Adrenal gland (tissue), 12 donors: ENCODE measurements around the gene DAZAP1. TPM values are rescaled to one million over a fixed set of nuclear protein-coding genes. Genes with fewer than 3 reads are reported as not detected.
"Not testable (repeated sequence)": the region's sequence is repeated elsewhere in the genome, so short reads cannot be mapped to it uniquely, and the experiment has no call there.

Experiments used
- DNase-seq, 7 donors: peaks; one replicate each; pipeline ENCODE4 v3.0.0-alpha.2; 2019 to 2020
- H3K27ac ChIP-seq, 5 donors: fragments of 200-600 bp; sonication (generic) in 4 of 5; 1 replicate in 3 of 5; 2 replicates in 2 of 5; pipeline versions ENCODE4 v1.5.1 to v1.8.0; 2016 to 2020; ENCODE audit warnings: mild to moderate bottlenecking in 1 of 5
- H3K27me3 ChIP-seq: fragments of 200-600 bp; 2 replicates; pipeline ENCODE4 v1.8.0; 2021
- H3K36me3 ChIP-seq, 2 donors: fragments of 200-600 bp; replicated peaks in 1 of 2; 1 replicate in 1 of 2; 2 replicates in 1 of 2; pipeline versions ENCODE4 v1.5.1 to v1.8.0; 2018 to 2022
- H3K4me1 ChIP-seq, 2 donors: fragments of 200-600 bp; replicated peaks in 1 of 2; 1 replicate in 1 of 2; 2 replicates in 1 of 2; pipeline versions ENCODE4 v1.5.1 to v1.8.0; 2018 to 2021
- H3K4me3 ChIP-seq, 4 donors: fragments of 200-600 bp; sonication (generic) in 3 of 4; one replicate each; pipeline ENCODE4 v1.5.1; 2016 to 2018
- H3K9me3 ChIP-seq, 3 donors: fragments of 200-600 bp; sonication (generic) in 1 of 3; replicated peaks in 1 of 3; 1 replicate in 2 of 3; 2 replicates in 1 of 3; pipeline versions ENCODE4 v1.5.1 to v1.8.0; 2016 to 2021
- POLR2A ChIP-seq, 2 donors: fragments of 450-650 bp; IDR thresholded peaks; one replicate each; pipeline ENCODE4 v1.6.1; 2017; ENCODE audit warnings: antibody characterized with exemption in 2 of 2, mild to moderate bottlenecking in 2 of 2, moderate library complexity in 1 of 2
- WGBS, 4 donors: extraction: QIAGEN DNeasy Blood & Tissue Kit in 2 of 4; methylation state at CpG; one replicate each; pipeline versions ENCODE4 v1.1.5 to v1.1.7; 2013 to 2017; 5-methylcytosine and 5-hydroxymethylcytosine counted together
- intact Hi-C, 2 donors: fragments of 100-400 bp; cut with DNase I; formaldehyde crosslinking; loops; one replicate each; pipeline versions ENCODE4 v1.14.1 to v1.15.0; 2022 to 2023
- polyA plus RNA-seq, 3 donors: library from polyadenylated mRNA; stranded (reverse); fragments of 200-250 nt in 2 of 3; fragments of 350-450 nt in 1 of 3; fragmentation: Illumina TruSeq in 1 of 3; extraction: RNeasy Lipid Tissue Mini Kit (QIAGEN cat#74804) in 1 of 3; gene quantifications; one replicate each; pipeline ENCODE4 v1.2.3, GENCODE V29; 2013 to 2014
- total RNA-seq, 9 donors: library from RNA; depleted of rRNA in 4 of 9; stranded (reverse); fragments of >200 nt in 4 of 9; fragments of 120-200 nt in 1 of 9; fragmentation: NEBNext Ultra II Directional in 1 of 9; extraction: Animal tissue kit (Norgen Biotek cat#: 25700) in 1 of 9; gene quantifications; one replicate each; pipeline versions ENCODE4 v1.1.0 to v1.2.4, GENCODE V29; 2013 to 2023
- TF ChIP-seq, protein P1 (sequence below), 6 experiments: fragments of 450-650 bp in 4 of 6; fragments of 200-600 bp in 2 of 6; sonication (generic) in 1 of 6; IDR thresholded peaks; 1 replicate in 5 of 6; 2 replicates in 1 of 6; pipeline versions ENCODE4 v1.5.1 to v1.8.0; 2016 to 2021; ENCODE audit warnings: antibody characterized with exemption in 6 of 6, mild to moderate bottlenecking in 2 of 6, moderate library complexity in 1 of 6
- donor health status: healthy with polysubstance abuse.
- donor health status: Bipolar disorder and iron deficiency.
- donor health status: DM: yes; HTN: yes; CAD: no.
- donor health status: DM: no; HTN: no; CAD: no.
- donor health status: DM: no; HTN: no; CAD: no.
- donor health status: DM: yes; HTN: yes; CAD: no.

The DAZAP1 gene
- total and polyA plus RNA-seq, 12 donors = 11.5 to 117 (median 53.1) TPM

DNA sequence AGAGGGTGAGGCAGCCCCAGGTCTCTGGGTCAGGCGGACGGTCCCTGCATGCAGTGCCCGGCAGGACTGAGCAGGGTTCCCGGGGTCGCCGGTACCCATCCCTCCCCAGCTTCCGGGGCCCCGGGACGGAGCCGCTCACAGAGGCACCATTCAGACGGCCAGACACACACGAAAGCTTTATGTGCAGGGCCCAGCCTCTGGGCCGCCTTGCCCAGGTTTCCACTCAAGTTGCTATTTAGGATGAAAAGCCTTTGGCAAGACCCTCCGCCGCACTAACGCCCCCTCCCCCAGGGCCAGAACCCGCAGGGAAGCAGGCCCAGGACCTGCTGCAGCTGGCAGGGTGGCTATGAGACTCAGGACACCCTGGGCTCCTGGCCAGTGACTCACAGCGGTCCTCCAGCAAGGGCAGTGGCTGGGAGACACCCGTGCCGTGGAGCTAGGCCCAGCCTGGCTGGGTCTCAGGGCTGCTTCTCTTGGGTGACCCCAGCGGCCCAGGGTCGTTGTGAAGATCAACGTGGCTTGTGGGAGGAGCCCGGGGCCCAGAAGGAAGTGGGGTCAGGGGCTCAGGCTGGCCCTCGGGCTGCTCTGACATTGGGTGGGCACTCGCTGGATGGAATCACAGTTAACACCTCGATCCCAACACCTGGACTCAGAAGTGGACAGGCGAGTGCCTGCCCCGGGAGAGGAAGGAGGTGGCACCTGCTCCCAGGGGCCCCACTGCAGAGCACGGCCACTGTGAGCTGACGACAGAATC lies 66.8 kb downstream of the DAZAP1 start:
- TF ChIP-seq, protein P1, sequence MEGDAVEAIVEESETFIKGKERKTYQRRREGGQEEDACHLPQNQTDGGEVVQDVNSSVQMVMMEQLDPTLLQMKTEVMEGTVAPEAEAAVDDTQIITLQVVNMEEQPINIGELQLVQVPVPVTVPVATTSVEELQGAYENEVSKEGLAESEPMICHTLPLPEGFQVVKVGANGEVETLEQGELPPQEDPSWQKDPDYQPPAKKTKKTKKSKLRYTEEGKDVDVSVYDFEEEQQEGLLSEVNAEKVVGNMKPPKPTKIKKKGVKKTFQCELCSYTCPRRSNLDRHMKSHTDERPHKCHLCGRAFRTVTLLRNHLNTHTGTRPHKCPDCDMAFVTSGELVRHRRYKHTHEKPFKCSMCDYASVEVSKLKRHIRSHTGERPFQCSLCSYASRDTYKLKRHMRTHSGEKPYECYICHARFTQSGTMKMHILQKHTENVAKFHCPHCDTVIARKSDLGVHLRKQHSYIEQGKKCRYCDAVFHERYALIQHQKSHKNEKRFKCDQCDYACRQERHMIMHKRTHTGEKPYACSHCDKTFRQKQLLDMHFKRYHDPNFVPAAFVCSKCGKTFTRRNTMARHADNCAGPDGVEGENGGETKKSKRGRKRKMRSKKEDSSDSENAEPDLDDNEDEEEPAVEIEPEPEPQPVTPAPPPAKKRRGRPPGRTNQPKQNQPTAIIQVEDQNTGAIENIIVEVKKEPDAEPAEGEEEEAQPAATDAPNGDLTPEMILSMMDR (IDR thresholded peaks at IDR 0.05) = no peak
- no peak for TF ChIP-seq POLR2A (IDR thresholded peaks at IDR 0.05)
- Histone ChIP-seq H3K9me3 (no peaks in the 10 kb centered on the region), H3K4me3 (no peak overlapping the region), H3K4me1 (peaks cover 23 to 47% of the 10 kb centered on the region in 2 donors), H3K27ac (no peak overlapping the region), H3K36me3 (no peaks in the 10 kb centered on the region), H3K27me3 (peaks cover 46% of the 10 kb centered on the region)
- peak in 4 of 7 donors; percentile 54 to 66 (median 64) for DNase-seq
- intact Hi-C loops = no loop called here
- 66 to 89% (median 73%) methylated on average over 10 to 31 of the region's 31 CpGs for WGBS, 4 donors

GRCh38 chr19:1474765-1475351 lies 67.5 kb downstream of the DAZAP1 start:
- peaks cover 42% of the 10 kb centered on the region for H3K27me3 ChIP-seq
- intact Hi-C loops = no loop called here
- H3K4me3 ChIP-seq = no peak overlapping the region
- no peak for DNase-seq
- peaks cover 23 to 49% of the 10 kb centered on the region in 2 donors for H3K4me1 ChIP-seq
- no peak for TF ChIP-seq POLR2A (IDR thresholded peaks at IDR 0.05)
- TF ChIP-seq, protein P1 (IDR thresholded peaks at IDR 0.05) = no peak
- no peaks in the 10 kb centered on the region for H3K9me3 ChIP-seq
- WGBS, 4 donors = 86 to 93% (median 89%) methylated on average over 7 to 26 of the region's 26 CpGs
- no peak overlapping the region for H3K27ac ChIP-seq
- H3K36me3 ChIP-seq = no peaks in the 10 kb centered on the region

GRCh38 chr19:1475751-1476437 lies 68.5 kb downstream of the DAZAP1 start:
- H3K4me1 ChIP-seq = peaks cover 14 to 38% of the 10 kb centered on the region in 2 donors
- no peak for TF ChIP-seq POLR2A (IDR thresholded peaks at IDR 0.05)
- TF ChIP-seq, protein P1 (IDR thresholded peaks at IDR 0.05) = no peak
- no peaks in the 10 kb centered on the region for H3K9me3 ChIP-seq
- no peaks in the 10 kb centered on the region for H3K36me3 ChIP-seq
- peaks cover 32% of the 10 kb centered on the region for H3K27me3 ChIP-seq
- no peak overlapping the region for H3K27ac ChIP-seq
- WGBS, 4 donors = 90 to 95% (median 93%) methylated on average over 9 to 31 of the region's 31 CpGs
- no peak overlapping the region for H3K4me3 ChIP-seq
- no peak for DNase-seq
- intact Hi-C loops = no loop called here

DNA sequence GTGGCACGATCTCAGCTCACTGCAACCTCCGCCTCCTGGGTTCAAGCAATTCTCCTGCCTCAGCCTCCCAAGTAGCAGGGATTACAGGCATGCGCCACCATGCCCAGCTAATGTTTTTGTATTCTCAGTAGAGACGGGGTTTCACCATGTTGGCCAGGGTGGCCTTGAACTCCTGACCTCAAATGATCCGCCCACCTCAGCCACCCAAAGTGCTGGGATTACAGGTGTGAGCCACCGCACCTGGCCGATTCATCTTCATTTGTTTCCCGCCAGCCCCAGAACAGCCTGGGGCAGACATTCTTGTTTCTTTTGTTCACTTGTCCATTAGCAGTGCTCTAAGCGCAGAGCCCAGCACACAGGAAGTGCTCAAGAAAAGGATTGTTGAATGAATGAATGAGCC lies 69.7 kb downstream of the DAZAP1 start:
- Histone ChIP-seq H3K27me3 (peaks cover 20% of the 10 kb centered on the region), H3K4me1 (peaks cover 13 to 27% of the 10 kb centered on the region in 2 donors)
- WGBS, 4 donors = 88 to 92% (median 89%) methylated on average over 9 of the region's 9 CpGs
- H3K27ac ChIP-seq, intact Hi-C loops, DNase-seq, H3K9me3 ChIP-seq, H3K36me3 ChIP-seq, H3K4me3 ChIP-seq: not testable (repeated sequence)
